HepG2 (cell line): ENCODE results near the gene KLK11. TPM values are rescaled to one million over a fixed set of nuclear protein-coding genes. Genes with fewer than 3 reads are reported as not detected.

Experiments used
- ATAC-seq: fragments of 200-7000 bp; cut with Tn5 transposase; 3 replicates; pipeline ENCODE4 v1.9.1; 2020; ENCODE audit warnings: mild to moderate bottlenecking, moderate library complexity
- BruUV-seq: library from RNA; stranded (reverse); fragments of 400-500 nt; replicated peaks from 2 replicates; lab custom pipeline; 2021; lab: Mats Ljungman, UMichigan
- CTCF ChIA-PET: fragments of 300-600 bp; formaldehyde crosslinking; extraction: SDS; loops from one replicate; lab custom pipeline; 2021; ENCODE audit warnings: low total read pairs, inconsistent platforms, low intra/inter-chr PET ratio; lab: Yijun Ruan, JAX
- POLR2A ChIA-PET: fragments of 350-600 bp; sonication (Branson Sonifier 250); formaldehyde crosslinking; loops from one replicate; lab custom pipeline; 2020; ENCODE audit warnings: antibody characterized with exemption, inconsistent platforms; lab: Yijun Ruan, JAX
- DNase-seq: peaks from one replicate; pipeline ENCODE4 v3.0.0-alpha.2; 2015; ENCODE audit warnings: low spot score
- FAIRE-seq: peaks from 3 replicates; lab custom pipeline; 2011; peaks lifted over from hg19 to GRCh38; lab: Jason Lieb, UNC
- H2AFZ ChIP-seq: one replicate; pipeline ENCODE4 v1.6.1; 2011; ENCODE audit warnings: low read length, inconsistent platforms
- H3K27ac ChIP-seq: fragments of 300-600 bp; 3 replicates; pipeline ENCODE4 v1.8.0; 2011; ENCODE audit warnings: mixed run types, mild to moderate bottlenecking, mixed read lengths, low read length, inconsistent platforms; ENCODE audit not compliant: insufficient read depth; ENCODE audit errors: extremely low read length
- H3K27me3 ChIP-seq, 2 experiments: fragments of 200-600 bp in 1 of 2; 2 replicates in 1 of 2; 3 replicates in 1 of 2; pipeline versions ENCODE4 v1.6.0 to v1.8.0; 2011; ENCODE audit warnings: low read length in 2 of 2, mild to moderate bottlenecking in 2 of 2, moderate library complexity in 2 of 2, inconsistent platforms in 1 of 2; ENCODE audit not compliant: insufficient read depth in 2 of 2, control insufficient read depth in 1 of 2
- H3K36me3 ChIP-seq, 2 experiments: fragments of 200-600 bp in 1 of 2; replicated peaks in 1 of 2; 2 replicates in 1 of 2; 3 replicates in 1 of 2; pipeline versions ENCODE4 v1.5.1 to v1.8.0; 2011; ENCODE audit warnings: low read length in 2 of 2, inconsistent platforms in 1 of 2; ENCODE audit not compliant: insufficient read depth in 2 of 2, control insufficient read depth in 1 of 2
- H3K4me1 ChIP-seq: 2 replicates; pipeline ENCODE4 v1.5.1; 2012; ENCODE audit warnings: low read length, inconsistent platforms; ENCODE audit not compliant: insufficient read depth
- H3K4me2 ChIP-seq: 2 replicates; pipeline ENCODE4 v1.6.0; 2011; ENCODE audit warnings: low read depth, low read length, inconsistent platforms
- H3K4me3 ChIP-seq, 3 experiments: fragments of 200-600 bp in 1 of 3; sonication (generic), shearing (Covaris generic) in 1 of 3; replicated peaks in 1 of 3; 2 replicates each; pipeline ENCODE4 v1.5.1; 2011 to 2016; ENCODE audit warnings: low read length in 3 of 3, inconsistent platforms in 2 of 3, low read depth in 2 of 3, mild to moderate bottlenecking in 2 of 3, control low read depth in 1 of 3, mixed read lengths in 1 of 3; ENCODE audit not compliant: insufficient read depth in 1 of 3
- H3K79me2 ChIP-seq: one replicate; pipeline ENCODE4 v1.6.1; 2011; ENCODE audit warnings: low read length, inconsistent platforms; ENCODE audit not compliant: insufficient read depth
- H3K9ac ChIP-seq: 2 replicates; pipeline ENCODE4 v1.6.0; 2011; ENCODE audit warnings: mild to moderate bottlenecking, low read depth, low read length, inconsistent platforms; ENCODE audit not compliant: insufficient read depth
- H3K9me3 ChIP-seq: 2 replicates; pipeline ENCODE4 v1.5.1; 2012; ENCODE audit warnings: mild to moderate bottlenecking, low read length
- H4K20me1 ChIP-seq: 2 replicates; pipeline ENCODE4 v1.6.0; 2011; ENCODE audit warnings: inconsistent platforms, mild to moderate bottlenecking, low read length, moderate library complexity; ENCODE audit not compliant: insufficient read depth
- ERF ChIP-seq: IDR thresholded peaks from 2 replicates; pipeline ENCODE4 v1.6.1; 2018; ENCODE audit warnings: missing biosample characterization, missing genetic modification reagents
- IRF2 ChIP-seq: IDR thresholded peaks from 2 replicates; pipeline ENCODE4 v1.6.1; 2018; ENCODE audit warnings: missing genetic modification reagents, missing compliant biosample characterization
- ISL2 ChIP-seq: sonication (generic); formaldehyde crosslinking; IDR thresholded peaks from 2 replicates; pipeline ENCODE4 v1.5.0; 2020; ENCODE audit warnings: missing genetic modification reagents
- JARID2 ChIP-seq: sonication (generic); formaldehyde crosslinking; IDR thresholded peaks from 2 replicates; pipeline ENCODE4 v1.8.1; 2023; ENCODE audit warnings: missing genetic modification reagents, inconsistent platforms; ENCODE audit not compliant: insufficient replicate concordance
- PHF21A ChIP-seq: sonication (generic); formaldehyde crosslinking; IDR thresholded peaks from 2 replicates; pipeline ENCODE4 v1.5.0; 2020; ENCODE audit warnings: mild to moderate bottlenecking, missing genetic modification reagents
- SOX13 ChIP-seq, 3 experiments: fragments of 450-650 bp in 1 of 3; sonication (generic) in 1 of 3; formaldehyde crosslinking in 1 of 3; IDR thresholded peaks in 2 of 3; conservative IDR thresholded peaks in 1 of 3; 2 replicates each; pipeline versions ENCODE4 v1.5.0 to v1.6.1; 2016 to 2020; ENCODE audit warnings: antibody characterized with exemption in 1 of 3, mild to moderate bottlenecking in 1 of 3, missing compliant biosample characterization in 1 of 3, missing genetic modification reagents in 1 of 3, moderate library complexity in 1 of 3
- SOX6 ChIP-seq, 2 experiments: fragments of 450-650 bp in 1 of 2; sonication (generic) in 1 of 2; formaldehyde crosslinking in 1 of 2; IDR thresholded peaks; 2 replicates each; pipeline versions ENCODE4 v1.4.0 to v1.6.1; 2017 to 2020; ENCODE audit warnings: antibody characterized with exemption in 1 of 2, mild to moderate bottlenecking in 1 of 2, missing genetic modification reagents in 1 of 2
- SYNCRIP ChIP-seq: fragments of 200-400 bp; formaldehyde crosslinking; IDR thresholded peaks from 2 replicates; pipeline ENCODE4 v1.6.1; 2018; ENCODE audit warnings: mild to moderate bottlenecking, low read depth, low read length; ENCODE audit not compliant: insufficient read depth
- THAP7 ChIP-seq: sonication (generic); formaldehyde crosslinking; IDR thresholded peaks from 2 replicates; pipeline ENCODE4 v1.8.1; 2023; ENCODE audit warnings: mild to moderate bottlenecking, missing genetic modification reagents
- WIZ ChIP-seq: sonication (generic); formaldehyde crosslinking; IDR thresholded peaks from 2 replicates; pipeline ENCODE4 v1.5.1; 2020; ENCODE audit warnings: mild to moderate bottlenecking, missing genetic modification reagents
- ZBTB10 ChIP-seq: sonication (generic); formaldehyde crosslinking; IDR thresholded peaks from 2 replicates; pipeline ENCODE4 v1.4.0; 2020; ENCODE audit warnings: missing genetic modification reagents, borderline replicate concordance
- ZNF207 ChIP-seq: fragments of 450-650 bp; IDR thresholded peaks from 2 replicates; pipeline ENCODE4 v1.6.1; 2016; ENCODE audit warnings: antibody characterized with exemption, borderline replicate concordance
- ZNF282 ChIP-seq: fragments of 450-650 bp; IDR thresholded peaks from 2 replicates; pipeline ENCODE4 v1.6.1; 2018; ENCODE audit not compliant: partially characterized antibody
- ZNF773 ChIP-seq: sonication (generic); formaldehyde crosslinking; IDR thresholded peaks from 2 replicates; pipeline ENCODE4 v1.4.0; 2020; ENCODE audit warnings: missing genetic modification reagents, borderline replicate concordance
- WGBS: methylation state at CpG from one replicate; pipeline ENCODE4 v1.1.6; 2017; ENCODE audit warnings: low lambda C conversion rate; 5-methylcytosine and 5-hydroxymethylcytosine counted together
- in situ Hi-C: cut with HindIII; loops from 2 replicates; pipeline ENCODE4 v1.10.0; 2017; ENCODE audit warnings: low pct_unique_long_range_greater_than_20kb; ENCODE audit not compliant: extremely low pct_ligation_motif_present
- intact Hi-C: fragments of 100-400 bp; cut with micrococcal nuclease; formaldehyde crosslinking; loops from one replicate; pipeline ENCODE4 v1.10.0; 2022; ENCODE audit not compliant: unreplicated experiment
- polyA plus RNA-seq, 8 experiments: library from polyadenylated mRNA; depleted of rRNA in 3 of 8; stranded (reverse) in 7 of 8; unstranded in 1 of 8; fragments of >200 nt; fragmentation: Illumina TruSeq in 4 of 8; extraction: Trizol in 4 of 8; gene quantifications; 2 replicates each; pipeline versions ENCODE4 v1.2.1 to v1.2.3, GENCODE V29; 2011 to 2016; ENCODE audit warnings: low read depth in 4 of 8, missing spikeins in 1 of 8, mixed read lengths in 1 of 8; ENCODE audit not compliant: insufficient read depth in 1 of 8
- total RNA-seq, 5 experiments: library from RNA; depleted of rRNA; stranded (reverse); fragments of >200 nt; fragmentation: Illumina TruSeq; extraction: Trizol; gene quantifications; 2 replicates each; pipeline ENCODE4 v1.2.3, GENCODE V29; 2016; ENCODE audit warnings: low read depth in 1 of 5

Gene KLK11
- total and polyA plus RNA-seq, 2 of the 13 experiments (the other 11 are each of a cell fraction or from before 2014, with no cell fraction given) = not detected

- Histone ChIP-seq H3K27ac (no peak within 1 kb of the TSS), H3K9ac (no peak within 1 kb of the TSS), H3K36me3 (no peaks in the 10 kb centered on the region), H2AFZ (no peak within 1 kb of the TSS), H3K4me1 (no peaks in the 10 kb centered on the region), H4K20me1 (no peaks in the 10 kb centered on the region), H3K4me2 (no peak within 1 kb of the TSS), H3K27me3 (peaks cover 0 to 3% of the 10 kb centered on the region in 2 experiments; a peak in 2 of 5 replicates), H3K79me2 (no peaks in the 10 kb centered on the region), H3K9me3 (no peaks in the 10 kb centered on the region), H3K4me3 (no peak within 1 kb of the TSS)
- ChIA-PET POLR2A (no interaction called here), CTCF (no interaction called here)
- intact Hi-C loops = no loop called here
- in situ Hi-C loops = no loop called here
- no TSS peak for BruUV-seq
- TF ChIP-seq SOX13 (IDR thresholded peaks at IDR 0.05) (no peak), SOX13 (CRISPR knock-in tag; conservative IDR thresholded peaks at IDR 0.05 in 1 of 2, IDR thresholded peaks at IDR 0.05 in 1 of 2) (peak in 1 of 2 experiments; percentile 37; a peak in 1 of 4 replicates), SOX6 (IDR thresholded peaks at IDR 0.05) (no peak), SOX6 (CRISPR knock-in tag; IDR thresholded peaks at IDR 0.05) (peak; percentile 48; the same call in 1 of the 2 replicates), JARID2 (no peak)
- ATAC-seq (no peak), FAIRE-seq (no peak), DNase-seq (no peak)
- WGBS = 31% methylated on average over 24 of the region's 38 CpGs
Measured at GRCh38 chr19:51064534-51065220, 38.3 kb upstream of the KLK11 start, which contains the start of gene KLK13. TSS of gene KLK13 (minus strand) at chr19:51065092. CDS start at chr19:51065067, 25 bp downstream.

DNA sequence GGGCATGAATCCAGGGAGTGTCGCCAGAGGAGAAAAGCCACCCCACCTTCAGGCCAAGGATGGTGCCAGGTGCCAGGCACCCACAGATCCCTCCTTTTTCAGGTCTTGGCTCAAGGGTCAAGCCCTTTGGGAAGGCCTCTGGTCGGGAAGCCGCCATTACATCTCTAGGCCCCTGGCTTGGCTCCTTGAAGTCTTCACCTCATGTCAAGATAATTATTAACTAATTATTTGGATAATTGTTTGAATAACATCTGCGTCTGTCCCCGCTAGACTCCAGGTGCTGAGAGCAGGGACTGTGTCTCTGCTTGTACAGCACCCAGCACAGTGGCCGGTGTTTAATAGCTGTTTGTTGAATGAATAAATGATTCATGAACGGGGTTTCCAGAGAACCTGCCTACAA is 37.2 kb upstream of the KLK11 start:
- no TSS peak for BruUV-seq
- Histone ChIP-seq H3K9ac (no peak overlapping the region), H2AFZ (no peak overlapping the region), H3K27ac (no peak overlapping the region), H3K27me3 (peaks cover 0 to 3% of the 10 kb centered on the region in 2 experiments; a peak in 1 of 5 replicates), H3K9me3 (no peaks in the 10 kb centered on the region), H3K36me3 (no peaks in the 10 kb centered on the region), H3K4me1 (no peaks in the 10 kb centered on the region), H3K79me2 (no peaks in the 10 kb centered on the region), H3K4me3 (no peak overlapping the region), H4K20me1 (no peaks in the 10 kb centered on the region), H3K4me2 (no peak overlapping the region)
- no peak for DNase-seq
- no peak for ATAC-seq
- no peak for TF ChIP-seq SYNCRIP
- TF ChIP-seq ZNF207 = no peak
- no peak for TF ChIP-seq WIZ (CRISPR knock-in tag)
- TF ChIP-seq ZBTB10 (CRISPR knock-in tag) = no peak
- TF ChIP-seq ZNF773 (CRISPR knock-in tag) = no peak
- TF ChIP-seq ERF (CRISPR knock-in tag) = no peak
- no peak for TF ChIP-seq IRF2 (CRISPR knock-in tag)
- no peak for TF ChIP-seq PHF21A (CRISPR knock-in tag)
- TF ChIP-seq THAP7 (CRISPR knock-in tag) = no peak
- no peak for TF ChIP-seq ISL2 (CRISPR knock-in tag)
- no peak for TF ChIP-seq ZNF282
- POLR2A ChIA-PET = no interaction called here
- intact Hi-C loops = no loop called here
- no peak for FAIRE-seq
- in situ Hi-C loops = no loop called here
- CTCF ChIA-PET = no interaction called here
- whole genome bisulfite sequencing = 40% methylated on average over 6 of the region's 7 CpGs
